ENCODE results near the gene EGLN1. TPM values are rescaled to one million over a fixed set of nuclear protein-coding genes. Genes with fewer than 3 reads are reported as not detected.
"Not testable (repeated sequence)": the region's sequence is repeated elsewhere in the genome, so short reads cannot be mapped to it uniquely, and the experiment has no call there.

Gene EGLN1
- total RNA-seq, 4 donors from 2014 or later, result 43.9 to 79.9 (median 58.7) TPM

DNA sequence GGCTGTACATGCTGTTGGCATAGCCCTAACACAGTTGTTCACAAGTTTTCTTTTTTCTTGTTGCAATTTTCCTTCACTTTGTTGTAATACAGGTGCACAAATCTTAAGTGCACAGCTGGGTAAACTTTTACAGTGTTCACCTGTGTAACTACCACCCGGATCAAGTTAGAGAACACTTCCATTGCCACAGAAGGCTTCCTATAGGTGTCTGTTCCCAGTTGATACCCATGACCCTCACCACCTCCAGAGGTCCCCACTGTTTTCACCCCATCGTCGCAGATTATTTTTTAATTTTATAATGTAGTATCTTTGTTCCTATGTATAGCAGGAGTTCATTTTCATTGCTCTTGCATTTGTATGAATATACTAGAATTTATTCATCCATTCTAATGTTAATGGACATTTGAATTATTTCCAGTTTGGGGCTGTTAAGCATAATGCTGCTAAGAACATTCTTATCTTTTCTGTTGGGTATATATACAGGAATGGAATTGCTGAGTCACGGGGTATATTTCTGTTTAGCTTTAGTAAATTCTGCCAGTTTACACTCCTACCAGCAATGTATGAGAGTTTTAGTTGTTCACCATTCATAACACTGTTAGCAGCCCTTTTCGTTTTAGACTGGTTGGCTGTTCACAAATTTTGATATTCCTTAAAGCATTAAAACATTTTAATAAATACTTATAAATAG is 67.6 kb downstream of the EGLN1 start:
- WGBS, result 83% methylated on average over 5 of the region's 5 CpGs
- TF ChIP-seq POLR2AphosphoS5 (IDR thresholded peaks at IDR 0.05), result no peak
- no peak for TF ChIP-seq CTCF (IDR thresholded peaks at IDR 0.05)
- no peak for TF ChIP-seq POLR2A (IDR thresholded peaks at IDR 0.05; ENCODE audit: low read depth)
- no peak for TF ChIP-seq EP300 (IDR thresholded peaks at IDR 0.05)

DNA sequence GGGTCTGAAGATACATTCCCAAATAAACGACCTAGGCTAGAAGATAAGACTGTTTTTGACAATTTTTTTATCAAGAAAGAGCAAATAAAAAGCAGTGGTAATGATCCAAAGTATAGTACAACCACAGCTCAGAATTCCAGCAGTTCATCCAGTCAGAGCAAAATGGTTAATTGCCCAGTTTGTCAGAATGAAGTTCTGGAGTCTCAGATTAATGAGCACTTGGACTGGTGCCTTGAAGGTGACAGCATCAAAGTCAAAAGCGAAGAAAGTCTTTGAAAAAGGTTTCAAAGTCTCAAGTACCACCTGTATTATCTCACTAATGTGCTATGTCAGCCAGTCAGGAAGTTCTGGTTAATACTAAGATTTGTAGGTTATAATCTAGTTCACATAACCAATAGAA is 69.0 kb downstream of the EGLN1 start:
- Histone ChIP-seq H3K4me1 (peaks cover 2 to 8% (median 5%) of the 10 kb centered on the region in 4 donors), H3K27ac (replicated peaks in 1 of 4) (no peak overlapping the region), H3K4me3 (no peak overlapping the region), H3K36me3 (peaks cover 21 to 51% (median 40%) of the 10 kb centered on the region in 4 donors), H3K9me3 (no peaks in the 10 kb centered on the region), H3K27me3 (no peaks in the 10 kb centered on the region)
- 67% methylated on average over 2 of the region's 2 CpGs for WGBS
- DNase-seq (ENCODE audit: extremely low spot score), result no peak
- TF ChIP-seq CTCF (IDR thresholded peaks at IDR 0.05) (no peak), POLR2AphosphoS5 (IDR thresholded peaks at IDR 0.05) (no peak), POLR2A (IDR thresholded peaks at IDR 0.05; ENCODE audit: low read depth) (no peak), EP300 (IDR thresholded peaks at IDR 0.05) (no peak)
- intact Hi-C loops (cut with DNase I), result no loop called here

More for the DNA sequence above, 67.6 kb downstream of the EGLN1 start:
- Histone ChIP-seq H3K9me3 (no peaks in the 10 kb centered on the region), H3K27me3 (no peaks in the 10 kb centered on the region), H3K4me3 (no peak overlapping the region), H3K4me1 (peaks cover 5 to 12% (median 8%) of the 10 kb centered on the region in 4 donors), H3K36me3 (peaks cover 21 to 38% (median 28%) of the 10 kb centered on the region in 4 donors), H3K27ac (replicated peaks in 1 of 4) (no peak overlapping the region)
- DNase-seq (ENCODE audit: extremely low spot score), result no peak
- intact Hi-C loops (cut with DNase I), result loop anchor here (5.0 kb wide), 2 partner anchors 68 to 173 kb away; partner anchors contain the start of genes EGLN1 and TSNAX

GRCh38 chr1:231351816-231352215 is 70.3 kb downstream of the EGLN1 start:
- Histone ChIP-seq H3K36me3 (peaks cover 21 to 61% (median 50%) of the 10 kb centered on the region in 4 donors), H3K4me3 (no peak overlapping the region), H3K27me3 (no peaks in the 10 kb centered on the region), H3K9me3 (no peaks in the 10 kb centered on the region), H3K4me1 (no peaks in the 10 kb centered on the region), H3K27ac (replicated peaks in 1 of 4) (no peak overlapping the region)
- TF ChIP-seq POLR2A (IDR thresholded peaks at IDR 0.05; ENCODE audit: low read depth), result no peak
- no peak for TF ChIP-seq CTCF (IDR thresholded peaks at IDR 0.05)
- no peak for TF ChIP-seq EP300 (IDR thresholded peaks at IDR 0.05)
- TF ChIP-seq POLR2AphosphoS5 (IDR thresholded peaks at IDR 0.05), result no peak
- 69% methylated on average over 2 of the region's 2 CpGs for WGBS
- intact Hi-C loops (cut with DNase I), result no loop called here
- no peak for DNase-seq (ENCODE audit: extremely low spot score)

GRCh38 chr1:231348856-231349255 is 73.2 kb downstream of the EGLN1 start:
- intact Hi-C loops (cut with DNase I); H3K9me3 ChIP-seq; H3K4me3 ChIP-seq; DNase-seq (ENCODE audit: extremely low spot score); H3K27me3 ChIP-seq; H3K4me1 ChIP-seq; H3K27ac ChIP-seq (replicated peaks in 1 of 4): not testable (repeated sequence)
- 93% methylated on average over 1 of the region's 1 CpG for WGBS
- peaks cover 21 to 70% (median 55%) of the 10 kb centered on the region in 4 donors for H3K36me3 ChIP-seq

GRCh38 chr1:231348442-231348841 is 73.6 kb downstream of the EGLN1 start:
- H3K9me3 ChIP-seq, result no peaks in the 10 kb centered on the region
- no peaks in the 10 kb centered on the region for H3K27me3 ChIP-seq
- peaks cover 21 to 73% (median 56%) of the 10 kb centered on the region in 4 donors for H3K36me3 ChIP-seq
- intact Hi-C loops (cut with DNase I), result no loop called here
- WGBS, result 97% methylated on average over 4 of the region's 4 CpGs
- TF ChIP-seq CTCF (IDR thresholded peaks at IDR 0.05) (no peak), POLR2AphosphoS5 (IDR thresholded peaks at IDR 0.05) (no peak), POLR2A (IDR thresholded peaks at IDR 0.05; ENCODE audit: low read depth) (no peak)
- H3K4me3 ChIP-seq, result no peak overlapping the region
- H3K4me1 ChIP-seq, result no peaks in the 10 kb centered on the region
- H3K27ac ChIP-seq (replicated peaks in 1 of 4), result no peak overlapping the region
- DNase-seq (ENCODE audit: extremely low spot score), result no peak

Data from esophagus muscularis mucosa (tissue), 4 donors.